Ovary (tissue), 9 donors: ENCODE results near the gene TRAF2. TPM values are rescaled to one million over a fixed set of nuclear protein-coding genes. Genes with fewer than 3 reads are reported as not detected.
"Not testable (repeated sequence)": the region's sequence is repeated elsewhere in the genome, so short reads cannot be mapped to it uniquely, and the experiment has no call there.

Experiments used
- DNase-seq, 5 donors: peaks; one replicate each; pipeline ENCODE4 v3.0.0-alpha.2; 2019 to 2020
- H3K27ac ChIP-seq, 2 donors: fragments of 200-600 bp; one replicate each; pipeline versions ENCODE4 v1.5.1 to v1.8.0; 2019 to 2022
- H3K27me3 ChIP-seq: fragments of 200-600 bp; one replicate; pipeline ENCODE4 v1.8.0; 2022
- H3K36me3 ChIP-seq: fragments of 200-600 bp; sonication (generic); one replicate; pipeline ENCODE4 v1.5.1; 2019
- H3K4me1 ChIP-seq: one replicate; pipeline ENCODE4 v1.8.1; 2013; ENCODE audit warnings: mild to moderate bottlenecking, moderate library complexity; ENCODE audit not compliant: insufficient read depth
- H3K4me3 ChIP-seq: fragments of 200-600 bp; sonication (generic); one replicate; pipeline ENCODE4 v1.5.1; 2017
- H3K9me3 ChIP-seq, 2 donors: fragments of 200-600 bp in 1 of 2; sonication (generic) in 1 of 2; one replicate each; pipeline versions ENCODE4 v1.5.1 to v1.8.1; 2013 to 2019; ENCODE audit warnings: mild to moderate bottlenecking in 1 of 2, moderate library complexity in 1 of 2
- EP300 ChIP-seq: sonication (generic); formaldehyde crosslinking; IDR thresholded peaks from one replicate; pipeline ENCODE4 v1.6.1; 2017; ENCODE audit warnings: antibody characterized with exemption
- POLR2A ChIP-seq: fragments of 450-650 bp; IDR thresholded peaks from one replicate; pipeline ENCODE4 v1.6.1; 2017; ENCODE audit warnings: antibody characterized with exemption, mild to moderate bottlenecking, moderate library complexity
- WGBS, 3 donors: extraction: QIAGEN DNeasy Blood & Tissue Kit in 1 of 3; methylation state at CpG; one replicate each; pipeline versions ENCODE4 v1.1.5 to v1.1.7; 2013 to 2017; 5-methylcytosine and 5-hydroxymethylcytosine counted together
- intact Hi-C, 4 donors: fragments of 100-400 bp; cut with DNase I; formaldehyde crosslinking; loops; one replicate each; pipeline versions ENCODE4 v1.11.0 to v1.15.1; 2022 to 2023
- polyA plus RNA-seq, 2 donors: library from polyadenylated mRNA; stranded (reverse); fragments of 200-250 nt in 1 of 2; fragments of 350-450 nt in 1 of 2; fragmentation: Illumina TruSeq in 1 of 2; extraction: RNeasy Lipid Tissue Mini Kit (QIAGEN cat#74804) in 1 of 2; gene quantifications; one replicate each; pipeline ENCODE4 v1.2.3, GENCODE V29; 2013 to 2014
- total RNA-seq, 7 donors: library from RNA; depleted of rRNA in 2 of 7; stranded (reverse); fragments of >200 nt in 2 of 7; fragmentation: NEBNext Ultra II Directional in 3 of 7; extraction: Animal tissue kit (Norgen Biotek cat#: 25700) in 3 of 7; gene quantifications; one replicate each; pipeline versions ENCODE4 v1.1.0 to v1.2.4, GENCODE V29; 2016 to 2023
- TF ChIP-seq, protein P1 (sequence below), 3 donors: fragments of 450-650 bp in 2 of 3; fragments of 200-600 bp in 1 of 3; IDR thresholded peaks; one replicate each; pipeline versions ENCODE4 v1.5.1 to v1.8.0; 2016 to 2022; ENCODE audit warnings: antibody characterized with exemption in 3 of 3, mild to moderate bottlenecking in 1 of 3
- donor health status: DM: no; HTN: no; CAD: no; lungs with moderate emphysema.
- donor health status: DM: no; HTN: no; CAD: no.
- donor health status: Bipolar disorder and iron deficiency.
- donor health status: DM: yes; HTN: yes; CAD: no.
- donor health status: DM: no; HTN: no; CAD: no.
- donor health status: DM: yes; HTN: yes; CAD: no.

TRAF2 gene
- total and polyA plus RNA-seq, 9 donors: 0.83 to 11.9 (median 9.7) TPM

DNA sequence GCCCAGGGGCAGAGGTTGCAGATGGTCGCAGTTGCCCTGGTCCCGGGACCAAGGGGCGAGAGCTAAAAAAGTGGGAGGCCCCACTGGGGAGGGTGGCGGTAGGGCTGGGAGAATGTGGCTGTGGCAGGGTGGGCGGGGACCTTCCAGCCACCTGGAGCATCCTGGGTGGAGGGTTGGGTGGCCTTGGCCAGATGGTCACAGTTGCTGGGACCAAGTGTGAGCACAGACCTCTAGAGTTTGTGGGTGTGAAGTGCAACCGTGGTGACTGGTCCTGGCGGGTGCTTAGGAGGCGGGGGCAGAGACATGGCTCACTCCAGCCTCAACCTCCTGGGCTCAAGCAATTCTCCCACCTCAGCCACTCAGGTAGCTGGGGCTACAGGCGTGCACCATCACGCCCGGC, 5.7 kb upstream of the TRAF2 start:
- DNase-seq: no peak
- H3K36me3 ChIP-seq: no peaks in the 10 kb centered on the region
- no peaks in the 10 kb centered on the region for H3K9me3 ChIP-seq
- no peaks in the 10 kb centered on the region for H3K4me1 ChIP-seq
- no peak overlapping the region for H3K4me3 ChIP-seq
- H3K27ac ChIP-seq: no peak overlapping the region
- no peaks in the 10 kb centered on the region for H3K27me3 ChIP-seq
- intact Hi-C loops: no loop called here
- WGBS, 3 donors: 77 to 79% (median 79%) methylated on average over 11 of the region's 11 CpGs
- TF ChIP-seq POLR2A (no peak), EP300 (no peak)
- TF ChIP-seq, protein P1, sequence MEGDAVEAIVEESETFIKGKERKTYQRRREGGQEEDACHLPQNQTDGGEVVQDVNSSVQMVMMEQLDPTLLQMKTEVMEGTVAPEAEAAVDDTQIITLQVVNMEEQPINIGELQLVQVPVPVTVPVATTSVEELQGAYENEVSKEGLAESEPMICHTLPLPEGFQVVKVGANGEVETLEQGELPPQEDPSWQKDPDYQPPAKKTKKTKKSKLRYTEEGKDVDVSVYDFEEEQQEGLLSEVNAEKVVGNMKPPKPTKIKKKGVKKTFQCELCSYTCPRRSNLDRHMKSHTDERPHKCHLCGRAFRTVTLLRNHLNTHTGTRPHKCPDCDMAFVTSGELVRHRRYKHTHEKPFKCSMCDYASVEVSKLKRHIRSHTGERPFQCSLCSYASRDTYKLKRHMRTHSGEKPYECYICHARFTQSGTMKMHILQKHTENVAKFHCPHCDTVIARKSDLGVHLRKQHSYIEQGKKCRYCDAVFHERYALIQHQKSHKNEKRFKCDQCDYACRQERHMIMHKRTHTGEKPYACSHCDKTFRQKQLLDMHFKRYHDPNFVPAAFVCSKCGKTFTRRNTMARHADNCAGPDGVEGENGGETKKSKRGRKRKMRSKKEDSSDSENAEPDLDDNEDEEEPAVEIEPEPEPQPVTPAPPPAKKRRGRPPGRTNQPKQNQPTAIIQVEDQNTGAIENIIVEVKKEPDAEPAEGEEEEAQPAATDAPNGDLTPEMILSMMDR (IDR thresholded peaks at IDR 0.05): no peak

GRCh38 chr9:136881691-136882108, 4.6 kb upstream of the TRAF2 start:
- H3K4me3 ChIP-seq: no peak overlapping the region
- H3K4me1 ChIP-seq: no peaks in the 10 kb centered on the region
- 23 to 26% (median 26%) methylated on average over 9 of the region's 9 CpGs for WGBS, 3 donors
- H3K27me3 ChIP-seq: no peaks in the 10 kb centered on the region
- no peak for DNase-seq
- no peak overlapping the region for H3K27ac ChIP-seq
- H3K36me3 ChIP-seq: no peaks in the 10 kb centered on the region
- TF ChIP-seq EP300: no peak
- H3K9me3 ChIP-seq: no peaks in the 10 kb centered on the region
- intact Hi-C loops: no loop called here

GRCh38 chr9:136882109-136882946, 4.0 kb upstream of the TRAF2 start:
- Histone ChIP-seq H3K36me3 (no peaks in the 10 kb centered on the region), H3K4me3 (no peak overlapping the region), H3K9me3 (no peaks in the 10 kb centered on the region), H3K4me1 (peaks cover 4% of the 10 kb centered on the region), H3K27ac (no peak overlapping the region), H3K27me3 (no peaks in the 10 kb centered on the region)
- WGBS, 3 donors: 58 to 72% (median 64%) methylated on average over 18 to 19 of the region's 19 CpGs
- DNase-seq: no peak
- intact Hi-C loops: no loop called here
- TF ChIP-seq EP300: no peak
- TF ChIP-seq, protein P1 (IDR thresholded peaks at IDR 0.05): no peak
- TF ChIP-seq POLR2A: no peak

DNA sequence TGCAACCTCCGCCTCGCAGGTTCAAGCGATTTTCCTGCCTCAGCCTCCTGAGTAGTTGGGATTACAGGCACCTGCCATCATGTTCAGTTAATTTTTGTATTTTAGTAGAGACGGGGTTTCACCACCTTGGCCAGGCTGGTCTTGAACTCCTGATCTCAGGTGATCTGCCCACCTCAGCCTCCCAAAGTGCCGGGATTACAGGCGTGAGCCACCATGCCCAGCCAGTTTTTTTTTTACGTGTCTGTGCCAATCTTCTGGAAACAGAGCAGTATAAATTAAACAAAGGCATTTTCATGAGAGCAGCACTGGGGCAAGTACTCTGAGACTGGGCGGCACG, 3.4 kb upstream of the TRAF2 start:
- H3K4me1 ChIP-seq, H3K36me3 ChIP-seq, H3K27ac ChIP-seq, H3K4me3 ChIP-seq, H3K9me3 ChIP-seq, DNase-seq, intact Hi-C loops, H3K27me3 ChIP-seq: not testable (repeated sequence)
- WGBS, 3 donors: 81 to 91% (median 85%) methylated on average over 9 of the region's 9 CpGs

DNA sequence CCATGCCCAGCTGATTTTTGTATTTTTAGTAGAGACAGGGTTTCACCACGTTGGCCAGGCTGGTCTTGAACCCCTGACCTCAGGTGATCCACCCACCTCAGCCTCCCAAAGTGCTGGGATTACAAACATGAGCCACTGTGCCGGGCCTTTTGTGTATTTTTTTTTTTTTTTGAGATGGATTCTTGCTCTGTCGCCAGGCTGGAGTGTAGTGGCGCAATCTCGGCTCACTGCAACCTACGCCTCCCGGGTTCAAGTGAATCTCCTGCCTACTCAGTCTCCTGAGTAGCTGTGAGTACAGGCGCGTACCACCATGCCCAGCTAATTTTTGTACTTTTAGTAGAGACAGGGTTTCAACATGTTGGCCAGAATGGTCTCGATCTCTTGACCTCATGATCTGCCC, 2.6 kb upstream of the TRAF2 start:
- H3K4me1 ChIP-seq, intact Hi-C loops, H3K9me3 ChIP-seq, DNase-seq, H3K36me3 ChIP-seq, H3K27ac ChIP-seq, H3K4me3 ChIP-seq, H3K27me3 ChIP-seq: not testable (repeated sequence)
- 82 to 85% (median 83%) methylated on average over 10 of the region's 10 CpGs for WGBS, 3 donors
